ENCODE results near the gene HLA-G. TPM values are rescaled to one million over a fixed set of nuclear protein-coding genes. Genes with fewer than 3 reads are reported as not detected.

Gene HLA-G
- total RNA-seq, 4 donors from 2014 or later = 0.45 to 2.3 TPM; not detected in 2

GRCh38 chr6:29826271-29826670 is 1.4 kb upstream of the HLA-G start:
- Histone ChIP-seq H3K9me3 (no peaks in the 10 kb centered on the region), H3K27me3 (no peaks in the 10 kb centered on the region), H3K4me1 (peaks cover 9 to 10% of the 10 kb centered on the region in 2 donors), H3K36me3 (no peaks in the 10 kb centered on the region), H3K27ac (no peak overlapping the region), H3K4me3 (replicated peaks in 1 of 3) (no peak overlapping the region)
- DNase-seq = no peak
- TF ChIP-seq POLR2A (IDR thresholded peaks at IDR 0.05) = no peak
- TF ChIP-seq, protein P1, sequence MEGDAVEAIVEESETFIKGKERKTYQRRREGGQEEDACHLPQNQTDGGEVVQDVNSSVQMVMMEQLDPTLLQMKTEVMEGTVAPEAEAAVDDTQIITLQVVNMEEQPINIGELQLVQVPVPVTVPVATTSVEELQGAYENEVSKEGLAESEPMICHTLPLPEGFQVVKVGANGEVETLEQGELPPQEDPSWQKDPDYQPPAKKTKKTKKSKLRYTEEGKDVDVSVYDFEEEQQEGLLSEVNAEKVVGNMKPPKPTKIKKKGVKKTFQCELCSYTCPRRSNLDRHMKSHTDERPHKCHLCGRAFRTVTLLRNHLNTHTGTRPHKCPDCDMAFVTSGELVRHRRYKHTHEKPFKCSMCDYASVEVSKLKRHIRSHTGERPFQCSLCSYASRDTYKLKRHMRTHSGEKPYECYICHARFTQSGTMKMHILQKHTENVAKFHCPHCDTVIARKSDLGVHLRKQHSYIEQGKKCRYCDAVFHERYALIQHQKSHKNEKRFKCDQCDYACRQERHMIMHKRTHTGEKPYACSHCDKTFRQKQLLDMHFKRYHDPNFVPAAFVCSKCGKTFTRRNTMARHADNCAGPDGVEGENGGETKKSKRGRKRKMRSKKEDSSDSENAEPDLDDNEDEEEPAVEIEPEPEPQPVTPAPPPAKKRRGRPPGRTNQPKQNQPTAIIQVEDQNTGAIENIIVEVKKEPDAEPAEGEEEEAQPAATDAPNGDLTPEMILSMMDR (IDR thresholded peaks at IDR 0.05) = no peak
- intact Hi-C loops (cut with DNase I) = no loop called here
- 76 to 88% methylated on average over 1 of the region's 1 CpG for WGBS, 2 donors

DNA sequence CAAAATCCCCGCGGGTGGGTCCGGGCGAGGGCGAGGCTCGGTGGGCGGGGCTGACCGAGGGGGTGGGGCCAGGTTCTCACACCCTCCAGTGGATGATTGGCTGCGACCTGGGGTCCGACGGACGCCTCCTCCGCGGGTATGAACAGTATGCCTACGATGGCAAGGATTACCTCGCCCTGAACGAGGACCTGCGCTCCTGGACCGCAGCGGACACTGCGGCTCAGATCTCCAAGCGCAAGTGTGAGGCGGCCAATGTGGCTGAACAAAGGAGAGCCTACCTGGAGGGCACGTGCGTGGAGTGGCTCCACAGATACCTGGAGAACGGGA is 809 bp downstream of the HLA-G start:
- intact Hi-C loops (cut with DNase I) = no loop called here

DNA sequence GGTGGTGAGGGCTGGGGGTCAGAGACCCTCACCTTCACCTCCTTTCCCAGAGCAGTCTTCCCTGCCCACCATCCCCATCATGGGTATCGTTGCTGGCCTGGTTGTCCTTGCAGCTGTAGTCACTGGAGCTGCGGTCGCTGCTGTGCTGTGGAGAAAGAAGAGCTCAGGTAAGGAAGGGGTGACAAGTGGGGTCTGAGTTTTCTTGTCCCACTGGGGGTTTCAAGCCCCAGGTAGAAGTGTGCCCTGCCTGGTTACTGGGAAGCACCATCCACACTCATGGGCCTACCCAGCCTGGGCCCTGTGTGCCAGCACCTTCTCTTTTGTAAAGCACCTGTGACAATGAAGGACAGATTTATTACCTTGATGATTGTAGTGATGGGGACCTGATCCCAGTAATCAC is 2.1 kb downstream of the HLA-G start:
- Histone ChIP-seq H3K4me3 (replicated peaks in 1 of 3) (no peak overlapping the region), H3K9me3 (no peaks in the 10 kb centered on the region), H3K27me3 (no peaks in the 10 kb centered on the region), H3K36me3 (no peaks in the 10 kb centered on the region), H3K27ac (no peak overlapping the region), H3K4me1 (peaks cover 9 to 10% of the 10 kb centered on the region in 2 donors)
- TF ChIP-seq, protein P1 (IDR thresholded peaks at IDR 0.05) = no peak
- TF ChIP-seq POLR2A (IDR thresholded peaks at IDR 0.05) = no peak
- 92 to 100% methylated on average over 3 of the region's 3 CpGs for WGBS, 2 donors
- DNase-seq = no peak
- intact Hi-C loops (cut with DNase I) = no loop called here

More for the DNA sequence above, 809 bp downstream of the HLA-G start:
- H3K4me3 ChIP-seq (replicated peaks in 1 of 3) = no peak overlapping the region
- 25 to 40% methylated on average over 1 to 16 of the region's 26 CpGs for WGBS, 2 donors
- H3K27me3 ChIP-seq = no peaks in the 10 kb centered on the region
- TF ChIP-seq, protein P1 (IDR thresholded peaks at IDR 0.05) = no peak
- TF ChIP-seq POLR2A (IDR thresholded peaks at IDR 0.05) = no peak
- no peaks in the 10 kb centered on the region for H3K9me3 ChIP-seq
- no peak overlapping the region for H3K27ac ChIP-seq
- H3K4me1 ChIP-seq = peaks cover 9 to 10% of the 10 kb centered on the region in 2 donors
- no peak for DNase-seq
- no peaks in the 10 kb centered on the region for H3K36me3 ChIP-seq

DNA sequence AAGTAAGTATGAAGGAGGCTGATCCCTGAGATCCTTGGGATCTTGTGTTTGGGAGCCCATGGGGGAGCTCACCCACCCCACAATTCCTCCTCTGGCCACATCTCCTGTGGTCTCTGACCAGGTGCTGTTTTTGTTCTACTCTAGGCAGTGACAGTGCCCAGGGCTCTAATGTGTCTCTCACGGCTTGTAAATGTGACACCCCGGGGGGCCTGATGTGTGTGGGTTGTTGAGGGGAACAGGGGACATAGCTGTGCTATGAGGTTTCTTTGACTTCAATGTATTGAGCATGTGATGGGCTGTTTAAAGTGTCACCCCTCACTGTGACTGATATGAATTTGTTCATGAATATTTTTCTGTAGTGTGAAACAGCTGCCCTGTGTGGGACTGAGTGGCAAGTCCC is 2.8 kb downstream of the HLA-G start:
- TF ChIP-seq POLR2A (IDR thresholded peaks at IDR 0.05) = no peak
- TF ChIP-seq, protein P1 (IDR thresholded peaks at IDR 0.05) = no peak
- 40 to 65% methylated on average over 1 to 2 of the region's 2 CpGs for WGBS, 2 donors
- Histone ChIP-seq H3K27me3 (no peaks in the 10 kb centered on the region), H3K27ac (no peak overlapping the region), H3K9me3 (no peaks in the 10 kb centered on the region), H3K4me3 (replicated peaks in 1 of 3) (no peak overlapping the region), H3K36me3 (no peaks in the 10 kb centered on the region), H3K4me1 (peaks cover 9 to 10% of the 10 kb centered on the region in 2 donors)
- intact Hi-C loops (cut with DNase I) = no loop called here
- no peak for DNase-seq

DNA sequence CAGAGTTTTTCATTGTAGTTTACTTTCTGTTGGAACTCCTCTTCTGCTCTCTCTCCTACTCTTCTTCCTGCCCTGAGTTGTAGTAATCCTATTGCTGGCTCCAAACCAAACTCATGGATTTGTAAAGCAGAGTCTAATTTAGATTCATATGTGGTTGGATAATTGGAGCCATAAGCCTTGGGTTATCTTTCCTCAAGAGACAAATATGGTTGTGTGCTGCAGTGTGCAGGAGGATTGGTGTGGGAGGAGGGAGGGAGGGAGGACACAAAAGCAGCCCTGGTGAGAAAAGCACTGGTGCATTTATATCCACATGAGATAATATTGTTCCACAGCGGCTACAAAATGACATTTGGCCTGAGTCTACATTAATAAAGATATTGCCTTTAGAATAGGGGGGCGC is 4.2 kb downstream of the HLA-G start:
- H3K36me3 ChIP-seq = no peaks in the 10 kb centered on the region
- no peak for DNase-seq
- no peak for TF ChIP-seq POLR2A (IDR thresholded peaks at IDR 0.05)
- TF ChIP-seq, protein P1 (IDR thresholded peaks at IDR 0.05) = no peak
- H3K27me3 ChIP-seq = no peaks in the 10 kb centered on the region
- no peak overlapping the region for H3K4me3 ChIP-seq (replicated peaks in 1 of 3)
- H3K9me3 ChIP-seq = no peaks in the 10 kb centered on the region
- intact Hi-C loops (cut with DNase I) = no loop called here
- H3K27ac ChIP-seq = no peak overlapping the region
- 67 to 87% methylated on average over 2 of the region's 2 CpGs for WGBS, 2 donors
- peaks cover 9 to 10% of the 10 kb centered on the region in 2 donors for H3K4me1 ChIP-seq

Measured in thyroid gland (tissue), 4 donors.